SHP77 (cell line): ENCODE data around the gene NLN.

Experiments used
- DNase-seq, 2 experiments: peaks; one replicate each; lab custom pipeline; 2025; lab: John Stamatoyannopoulos, UW

The NLN gene

GRCh38 chr5:65808818-65809217, 86.8 kb downstream of the NLN start:
- DNase-seq, result no peak

GRCh38 chr5:65809817-65810531, 88.0 kb downstream of the NLN start:
- DNase-seq, result no peak

- DNase-seq, result no peak
Measured at GRCh38 chr5:65811004-65811403, 89.0 kb downstream of the NLN start.

- DNase-seq, result no peak
Measured at GRCh38 chr5:65811885-65812284, 89.9 kb downstream of the NLN start.

- DNase-seq, result no peak
Measured at GRCh38 chr5:65812648-65813047, 90.6 kb downstream of the NLN start.

- DNase-seq, result no peak
Measured at GRCh38 chr5:65813174-65813573, 91.2 kb downstream of the NLN start.

- no peak for DNase-seq
Measured at GRCh38 chr5:65815161-65815560, 93.2 kb downstream of the NLN start.

- no peak for DNase-seq
Measured at GRCh38 chr5:65816729-65817128, 94.7 kb downstream of the NLN start.

GRCh38 chr5:65817931-65818330, 95.9 kb downstream of the NLN start:
- no peak for DNase-seq

- no peak for DNase-seq
Measured at GRCh38 chr5:65818592-65818991, 96.6 kb downstream of the NLN start.

GRCh38 chr5:65819215-65819904, 97.4 kb downstream of the NLN start:
- DNase-seq, result no peak

GRCh38 chr5:65819905-65820240, 97.9 kb downstream of the NLN start:
- no peak for DNase-seq

- no peak for DNase-seq
Measured at GRCh38 chr5:65820373-65820772, 98.4 kb downstream of the NLN start.

- no peak for DNase-seq
Measured at GRCh38 chr5:65821966-65822365, 100.0 kb downstream of the NLN start.

- DNase-seq, result no peak
Measured at GRCh38 chr5:65822710-65823109, 100.7 kb downstream of the NLN start.

- DNase-seq, result no peak
Measured at GRCh38 chr5:65823204-65823603, 101.2 kb downstream of the NLN start.

- no peak for DNase-seq
Measured at GRCh38 chr5:65823845-65824445, 101.9 kb downstream of the NLN start.

- DNase-seq, result no peak
Measured at GRCh38 chr5:65825408-65826328, 103.7 kb downstream of the NLN start.

- no peak for DNase-seq
Measured at GRCh38 chr5:65828022-65828896, 106.3 kb downstream of the NLN start.

- no peak for DNase-seq
Measured at GRCh38 chr5:65830856-65831255, 108.9 kb downstream of the NLN start.

GRCh38 chr5:65831276-65831675, 109.3 kb downstream of the NLN start:
- DNase-seq, result no peak
